ENCODE results near the gene MIEF1.
"Not testable (repeated sequence)": the region's sequence is repeated elsewhere in the genome, so short reads cannot be mapped to it uniquely, and the experiment has no call there.

MIEF1 gene

GRCh38 chr22:39513791-39514190, 11.7 kb downstream of the MIEF1 start:
- H3K4me1 Mint-ChIP-seq: peaks cover 37% of the 10 kb centered on the region
- no peaks in the 10 kb centered on the region for H3K9me3 Mint-ChIP-seq
- no peaks in the 10 kb centered on the region for H3K27me3 Mint-ChIP-seq
- H3K27ac Mint-ChIP-seq: no peak overlapping the region
- H3K4me3 Mint-ChIP-seq: no peak overlapping the region
- ATAC-seq: peak; percentile 23
- no peak for DNase-seq

- no peak overlapping the region for H3K4me3 Mint-ChIP-seq
- H3K4me1 Mint-ChIP-seq: peaks cover 36% of the 10 kb centered on the region
- ATAC-seq (no peak), DNase-seq (peak in 1 of 2 donors; percentile 29)
- no peaks in the 10 kb centered on the region for H3K9me3 Mint-ChIP-seq
- H3K27me3 Mint-ChIP-seq: no peaks in the 10 kb centered on the region
- H3K27ac Mint-ChIP-seq: no peak overlapping the region
Measured at GRCh38 chr22:39514373-39514973, 12.4 kb downstream of the MIEF1 start.

GRCh38 chr22:39515266-39516050, 13.4 kb downstream of the MIEF1 start:
- Mint-ChIP-seq H3K27ac (peak overlapping the region in 1 of 2 donors; percentile 89), H3K4me1 (peaks cover 39% of the 10 kb centered on the region), H3K4me3 (no peak overlapping the region), H3K9me3 (no peaks in the 10 kb centered on the region), H3K27me3 (no peaks in the 10 kb centered on the region)
- DNase-seq (no peak), ATAC-seq (no peak)

- no peaks in the 10 kb centered on the region for H3K9me3 Mint-ChIP-seq
- H3K27ac Mint-ChIP-seq: no peak overlapping the region
- no peak for ATAC-seq
Measured at GRCh38 chr22:39517470-39517869, 15.4 kb downstream of the MIEF1 start.

GRCh38 chr22:39518144-39518786, 16.2 kb downstream of the MIEF1 start:
- DNase-seq (no peak), ATAC-seq (no peak)
- H3K27me3 Mint-ChIP-seq: no peaks in the 10 kb centered on the region
- H3K4me1 Mint-ChIP-seq: peaks cover 63% of the 10 kb centered on the region
- H3K9me3 Mint-ChIP-seq: no peaks in the 10 kb centered on the region
- H3K4me3 Mint-ChIP-seq: peak overlapping the region; percentile 91 to 93
- peak overlapping the region in 1 of 2 donors; percentile 100 for H3K27ac Mint-ChIP-seq

More at GRCh38 chr22:39517470-39517869, 15.4 kb downstream of the MIEF1 start:
- H3K4me1 Mint-ChIP-seq: peaks cover 55% of the 10 kb centered on the region
- no peak for DNase-seq
- no peak overlapping the region for H3K4me3 Mint-ChIP-seq
- H3K27me3 Mint-ChIP-seq: no peaks in the 10 kb centered on the region

- peak; percentile 2 for ATAC-seq
- Mint-ChIP-seq H3K4me1 (peaks cover 68% of the 10 kb centered on the region), H3K9me3 (no peaks in the 10 kb centered on the region), H3K27me3 (no peaks in the 10 kb centered on the region), H3K4me3 (peak overlapping the region; percentile 91 to 93), H3K27ac (peak overlapping the region; percentile 98 to 100)
- DNase-seq: peak in 1 of 2 donors; percentile 48
Measured at GRCh38 chr22:39518996-39519680, 17.0 kb downstream of the MIEF1 start.

GRCh38 chr22:39519681-39520225, 17.7 kb downstream of the MIEF1 start:
- ATAC-seq (peak; percentile 95), DNase-seq (peak; percentile 95 to 98)
- no peaks in the 10 kb centered on the region for H3K9me3 Mint-ChIP-seq
- H3K4me1 Mint-ChIP-seq: peaks cover 68% of the 10 kb centered on the region
- peak overlapping the region; percentile 98 to 100 for H3K27ac Mint-ChIP-seq
- H3K4me3 Mint-ChIP-seq: peak overlapping the region; percentile 91 to 93
- no peaks in the 10 kb centered on the region for H3K27me3 Mint-ChIP-seq

GRCh38 chr22:39520226-39521105, 18.4 kb downstream of the MIEF1 start, which contains the start of gene ATF4:
ATF4 (plus strand) TSS chr22:39520562; CDS start chr22:39521446, 884 bp downstream.
- peak; percentile 39 for ATAC-seq
- Mint-ChIP-seq H3K4me1 (peaks cover 68% of the 10 kb centered on the region), H3K27ac (peak within 1 kb of the TSS; percentile 98 to 100), H3K9me3 (no peaks in the 10 kb centered on the region), H3K27me3 (no peaks in the 10 kb centered on the region), H3K4me3 (peak within 1 kb of the TSS; percentile 91 to 93)
- peak; percentile 89 to 90 for DNase-seq

- H3K4me1 Mint-ChIP-seq: peaks cover 68% of the 10 kb centered on the region
- not testable (repeated sequence) for H3K27me3 Mint-ChIP-seq, H3K9me3 Mint-ChIP-seq, ATAC-seq
- H3K4me3 Mint-ChIP-seq: peak overlapping the region; percentile 91 to 93
- DNase-seq: peak in 1 of 2 donors; percentile 39
- peak overlapping the region; percentile 98 to 100 for H3K27ac Mint-ChIP-seq
Measured at GRCh38 chr22:39521106-39521885, 19.2 kb downstream of the MIEF1 start.

GRCh38 chr22:39522091-39522490, 20.0 kb downstream of the MIEF1 start:
- H3K9me3 Mint-ChIP-seq, DNase-seq, H3K27me3 Mint-ChIP-seq, ATAC-seq: not testable (repeated sequence)
- H3K4me3 Mint-ChIP-seq: peak overlapping the region; percentile 91 to 93
- peaks cover 76% of the 10 kb centered on the region for H3K4me1 Mint-ChIP-seq
- peak overlapping the region; percentile 98 to 100 for H3K27ac Mint-ChIP-seq

GRCh38 chr22:39522567-39523300, 20.6 kb downstream of the MIEF1 start:
- Mint-ChIP-seq H3K27ac (peak overlapping the region; percentile 98 to 100), H3K9me3 (no peaks in the 10 kb centered on the region), H3K27me3 (no peaks in the 10 kb centered on the region), H3K4me3 (peak overlapping the region; percentile 91 to 93), H3K4me1 (peaks cover 83% of the 10 kb centered on the region)
- DNase-seq (peak in 1 of 2 donors; percentile 56), ATAC-seq (no peak)

- ATAC-seq (no peak), DNase-seq (no peak)
- Mint-ChIP-seq H3K4me3 (peak overlapping the region; percentile 24 to 68), H3K9me3 (no peaks in the 10 kb centered on the region), H3K27ac (peak overlapping the region in 1 of 2 donors; percentile 100), H3K27me3 (no peaks in the 10 kb centered on the region), H3K4me1 (peaks cover 89% of the 10 kb centered on the region)
Measured at GRCh38 chr22:39524089-39524752, 22.1 kb downstream of the MIEF1 start.
